Cardiac muscle cell (in vitro differentiated cells and primary cell): ENCODE measurements around the gene SKI. TPM values are rescaled to one million over a fixed set of nuclear protein-coding genes. Genes with fewer than 3 reads are reported as not detected.

Source experiments
- DNase-seq, 2 donors: peaks; one replicate each; pipeline versions ENCODE4 v3.0.0 to v3.0.0-alpha.2; 2010 to 2017; ENCODE audit warnings: low read depth in 1 of 2, low spot score in 1 of 2
- H3K27ac ChIP-seq: fragments of 200-600 bp; sonication (generic); 2 replicates; pipeline ENCODE4 v1.5.1; 2016
- H3K27me3 ChIP-seq: fragments of 200-600 bp; sonication (generic); 2 replicates; pipeline ENCODE4 v1.6.0; 2016; ENCODE audit warnings: control low read depth
- H3K36me3 ChIP-seq: fragments of 200-600 bp; sonication (generic); 2 replicates; pipeline ENCODE4 v1.5.1; 2016; ENCODE audit warnings: control low read depth
- H3K4me1 ChIP-seq: fragments of 200-600 bp; sonication (generic); 2 replicates; pipeline ENCODE4 v1.8.1; 2017; ENCODE audit warnings: low read depth, mild to moderate bottlenecking, mixed run types
- H3K4me3 ChIP-seq: fragments of 200-600 bp; sonication (generic); 2 replicates; pipeline ENCODE4 v1.5.1; 2016; ENCODE audit warnings: mild to moderate bottlenecking
- H3K9me3 ChIP-seq: fragments of 200-600 bp; sonication (generic); 2 replicates; pipeline ENCODE4 v1.5.1; 2017; ENCODE audit warnings: low read depth, mild to moderate bottlenecking, control low read depth
- polyA plus RNA-seq: library from polyadenylated mRNA; unstranded; fragments of >200 nt; fragmentation: Nextera tagmentation; extraction: Ambion mirVana; gene quantifications from 2 replicates; pipeline ENCODE4 v1.2.1, GENCODE V29; 2016
- total RNA-seq: library from RNA; depleted of rRNA; stranded (reverse); fragments of >200 nt; gene quantifications from 2 replicates; pipeline ENCODE4 v1.2.3, GENCODE V29; 2016
- TF ChIP-seq, protein P1 (sequence below): IDR thresholded peaks from 2 replicates; pipeline ENCODE4 v1.5.1; 2012; ENCODE audit warnings: low read depth, mild to moderate bottlenecking, low read length

The SKI gene
- total and polyA plus RNA-seq, 2 experiments from 2014 or later = 2.7 to 31.9 TPM

DNA sequence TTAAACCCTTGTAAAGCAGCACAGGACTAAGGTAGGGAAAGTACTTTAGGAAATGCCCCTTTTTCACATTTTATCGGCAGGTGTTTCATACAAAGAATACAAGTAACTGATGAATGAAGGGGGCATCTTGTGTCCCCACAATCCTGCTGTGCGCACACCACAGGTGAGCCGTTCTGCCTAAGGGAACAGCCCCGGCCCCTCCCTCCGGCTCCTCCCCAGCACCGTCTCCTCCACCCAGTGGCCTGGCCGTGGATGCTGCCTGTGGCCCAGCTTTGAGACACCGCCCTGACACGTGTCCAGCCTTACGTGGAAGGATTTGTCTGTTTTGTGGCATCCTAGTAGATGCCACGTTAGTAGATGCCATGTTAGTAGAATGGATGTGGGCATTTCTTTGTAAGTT is 46.4 kb upstream of the SKI start:
- H3K27me3 ChIP-seq = no peaks in the 10 kb centered on the region
- H3K36me3 ChIP-seq = peaks cover 8% of the 10 kb centered on the region
- no peaks in the 10 kb centered on the region for H3K4me1 ChIP-seq
- DNase-seq = no peak
- H3K27ac ChIP-seq = no peak overlapping the region
- no peaks in the 10 kb centered on the region for H3K9me3 ChIP-seq
- TF ChIP-seq, protein P1, sequence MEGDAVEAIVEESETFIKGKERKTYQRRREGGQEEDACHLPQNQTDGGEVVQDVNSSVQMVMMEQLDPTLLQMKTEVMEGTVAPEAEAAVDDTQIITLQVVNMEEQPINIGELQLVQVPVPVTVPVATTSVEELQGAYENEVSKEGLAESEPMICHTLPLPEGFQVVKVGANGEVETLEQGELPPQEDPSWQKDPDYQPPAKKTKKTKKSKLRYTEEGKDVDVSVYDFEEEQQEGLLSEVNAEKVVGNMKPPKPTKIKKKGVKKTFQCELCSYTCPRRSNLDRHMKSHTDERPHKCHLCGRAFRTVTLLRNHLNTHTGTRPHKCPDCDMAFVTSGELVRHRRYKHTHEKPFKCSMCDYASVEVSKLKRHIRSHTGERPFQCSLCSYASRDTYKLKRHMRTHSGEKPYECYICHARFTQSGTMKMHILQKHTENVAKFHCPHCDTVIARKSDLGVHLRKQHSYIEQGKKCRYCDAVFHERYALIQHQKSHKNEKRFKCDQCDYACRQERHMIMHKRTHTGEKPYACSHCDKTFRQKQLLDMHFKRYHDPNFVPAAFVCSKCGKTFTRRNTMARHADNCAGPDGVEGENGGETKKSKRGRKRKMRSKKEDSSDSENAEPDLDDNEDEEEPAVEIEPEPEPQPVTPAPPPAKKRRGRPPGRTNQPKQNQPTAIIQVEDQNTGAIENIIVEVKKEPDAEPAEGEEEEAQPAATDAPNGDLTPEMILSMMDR = no peak
- no peak overlapping the region for H3K4me3 ChIP-seq

DNA sequence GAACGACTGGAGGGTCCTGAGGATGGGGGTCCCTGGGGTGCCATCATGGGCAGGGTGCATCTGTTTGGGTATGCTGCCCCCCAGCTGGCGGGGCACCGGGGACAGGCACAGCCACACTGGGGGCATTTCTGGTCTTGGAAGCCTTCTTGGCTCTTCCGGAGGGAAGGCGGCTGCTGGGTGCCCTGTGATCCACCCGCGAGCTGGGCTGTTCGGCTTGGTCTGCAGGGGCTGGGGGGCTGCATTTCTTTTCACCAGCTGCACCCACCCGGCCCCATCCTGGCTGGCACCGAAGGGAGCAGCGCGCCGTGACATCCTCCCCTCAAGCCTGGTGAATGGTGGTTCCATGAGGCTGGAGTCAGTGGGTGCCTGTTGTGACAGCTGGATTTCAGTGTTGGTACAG is 45.7 kb upstream of the SKI start:
- DNase-seq = no peak
- TF ChIP-seq, protein P1 = no peak
- H3K27ac ChIP-seq = no peak overlapping the region
- H3K9me3 ChIP-seq = no peaks in the 10 kb centered on the region
- H3K27me3 ChIP-seq = no peaks in the 10 kb centered on the region
- peaks cover 8% of the 10 kb centered on the region for H3K36me3 ChIP-seq
- H3K4me1 ChIP-seq = no peaks in the 10 kb centered on the region
- no peak overlapping the region for H3K4me3 ChIP-seq

DNA sequence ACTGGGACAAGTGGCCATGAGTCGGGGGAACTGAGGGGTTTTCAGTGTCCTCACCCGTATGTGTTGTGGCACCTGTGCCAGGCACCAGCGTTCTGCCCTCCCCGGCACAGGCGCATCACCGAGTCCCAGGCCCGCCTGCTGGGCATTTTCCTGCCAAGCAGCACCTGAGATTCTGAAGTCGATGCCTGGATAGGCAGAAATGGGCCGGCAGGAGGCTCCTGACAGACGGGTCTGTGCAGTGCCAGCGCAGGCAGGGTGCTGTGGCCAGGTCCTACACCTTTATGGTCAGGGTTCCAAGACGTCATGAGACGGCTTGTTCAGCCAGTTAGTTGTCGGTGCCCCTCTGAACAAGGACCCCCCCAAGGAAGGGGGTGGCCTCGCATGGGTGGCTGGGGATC is 44.2 kb upstream of the SKI start:
- no peaks in the 10 kb centered on the region for H3K4me1 ChIP-seq
- no peak overlapping the region for H3K4me3 ChIP-seq
- H3K27ac ChIP-seq = no peak overlapping the region
- no peak for DNase-seq
- H3K27me3 ChIP-seq = no peaks in the 10 kb centered on the region
- peaks cover 8% of the 10 kb centered on the region for H3K36me3 ChIP-seq
- no peaks in the 10 kb centered on the region for H3K9me3 ChIP-seq
- TF ChIP-seq, protein P1 = no peak

DNA sequence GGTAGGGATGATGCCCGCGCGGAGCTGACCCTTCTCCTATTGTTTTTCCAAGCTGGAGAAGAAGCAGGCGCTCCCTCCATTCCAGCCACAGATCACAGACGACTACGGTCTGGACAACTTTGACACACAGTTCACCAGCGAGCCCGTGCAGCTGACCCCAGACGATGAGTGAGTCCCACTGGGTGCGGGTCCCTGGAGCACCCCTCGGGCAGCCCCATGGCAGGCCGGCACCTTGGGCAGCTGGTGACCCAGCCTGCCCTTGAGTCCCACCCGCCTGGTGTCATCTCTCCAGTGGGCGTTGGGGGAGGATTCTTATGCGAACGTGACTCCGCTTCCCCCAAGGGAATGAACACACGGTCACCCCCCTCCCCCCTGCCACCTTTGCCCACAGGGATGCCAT is 43.6 kb upstream of the SKI start:
- Histone ChIP-seq H3K27me3 (no peaks in the 10 kb centered on the region), H3K4me3 (no peak overlapping the region), H3K36me3 (peaks cover 8% of the 10 kb centered on the region), H3K4me1 (no peaks in the 10 kb centered on the region), H3K9me3 (no peaks in the 10 kb centered on the region), H3K27ac (no peak overlapping the region)
- DNase-seq = no peak
- TF ChIP-seq, protein P1 = no peak

DNA sequence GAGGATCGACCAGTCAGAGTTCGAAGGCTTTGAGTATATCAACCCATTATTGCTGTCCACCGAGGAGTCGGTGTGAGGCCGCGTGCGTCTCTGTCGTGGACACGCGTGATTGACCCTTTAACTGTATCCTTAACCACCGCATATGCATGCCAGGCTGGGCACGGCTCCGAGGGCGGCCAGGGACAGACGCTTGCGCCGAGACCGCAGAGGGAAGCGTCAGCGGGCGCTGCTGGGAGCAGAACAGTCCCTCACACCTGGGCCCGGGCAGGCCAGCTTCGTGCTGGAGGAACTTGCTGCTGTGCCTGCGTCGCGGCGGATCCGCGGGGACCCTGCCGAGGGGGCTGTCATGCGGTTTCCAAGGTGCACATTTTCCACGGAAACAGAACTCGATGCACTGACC is 43.2 kb upstream of the SKI start:
- Histone ChIP-seq H3K27me3 (no peaks in the 10 kb centered on the region), H3K4me1 (no peaks in the 10 kb centered on the region), H3K27ac (no peak overlapping the region), H3K9me3 (no peaks in the 10 kb centered on the region), H3K4me3 (no peak overlapping the region), H3K36me3 (peaks cover 8% of the 10 kb centered on the region)
- TF ChIP-seq, protein P1 = no peak
- DNase-seq = no peak
